K562 (cell line): Measurements from ENCODE around the gene ACCSL. TPM values are rescaled to one million over a fixed set of nuclear protein-coding genes. Genes with fewer than 3 reads are reported as not detected.

Experiments used
- ATAC-seq: fragments of 200-7000 bp; cut with Tn5 transposase; 3 replicates; pipeline ENCODE4 v1.9.1; 2020; ENCODE audit warnings: moderate library complexity
- BruUV-seq: library from RNA; stranded (reverse); fragments of 400-500 nt; replicated peaks from 2 replicates; lab custom pipeline; 2021; lab: Mats Ljungman, UMichigan
- CTCF ChIA-PET: fragments of 300-600 bp; formaldehyde crosslinking; extraction: SDS; loops from one replicate; lab custom pipeline; 2021; ENCODE audit warnings: low intra/inter-chr PET ratio; lab: Yijun Ruan, JAX
- POLR2A ChIA-PET: fragments of 300-600, 350-650 bp; sonication (Branson Sonifier 250); formaldehyde crosslinking; extraction: SDS; loops from one replicate; lab custom pipeline; 2021; ENCODE audit warnings: antibody characterized with exemption, inconsistent platforms; lab: Yijun Ruan, JAX
- DNase-seq, 4 experiments: peaks; one replicate each; pipeline versions ENCODE4 v3.0.0 to v3.0.0-alpha.2; 2011 to 2018; ENCODE audit warnings: low spot score in 3 of 4, mixed read lengths in 3 of 4; ENCODE audit errors: extremely low read depth in 1 of 4
- FAIRE-seq: peaks from 2 replicates; lab custom pipeline; 2011; peaks lifted over from hg19 to GRCh38; lab: Jason Lieb, UNC
- H2AFZ ChIP-seq: 2 replicates; pipeline ENCODE4 v1.6.0; 2011; ENCODE audit warnings: low read depth, low read length, control low read depth, inconsistent platforms
- H3K27ac ChIP-seq: fragments of 200-600 bp; 3 replicates; pipeline ENCODE4 v1.8.0; 2011; ENCODE audit warnings: low read depth, mild to moderate bottlenecking, control low read depth, inconsistent platforms, low read length, moderate library complexity, mixed read lengths; ENCODE audit errors: extremely low read depth
- H3K27me3 ChIP-seq, 2 experiments: fragments of 300-600 bp in 1 of 2; 2 replicates in 1 of 2; 3 replicates in 1 of 2; pipeline versions ENCODE4 v1.6.0 to v1.8.0; 2011; ENCODE audit warnings: inconsistent platforms in 2 of 2, low read length in 2 of 2, mild to moderate bottlenecking in 1 of 2, mixed read lengths in 1 of 2, moderate library complexity in 1 of 2; ENCODE audit not compliant: control insufficient read depth in 2 of 2, insufficient read depth in 2 of 2
- H3K36me3 ChIP-seq: fragments of 300-600 bp; 3 replicates; pipeline ENCODE4 v1.8.0; 2011; ENCODE audit warnings: mild to moderate bottlenecking, low read length, inconsistent platforms; ENCODE audit not compliant: control insufficient read depth, insufficient read depth
- H3K4me1 ChIP-seq, 2 experiments: fragments of 200-600 bp in 1 of 2; replicated peaks in 1 of 2; 2 replicates in 1 of 2; 3 replicates in 1 of 2; pipeline versions ENCODE4 v1.5.1 to v1.8.0; 2011; ENCODE audit warnings: inconsistent platforms in 2 of 2, low read length in 2 of 2, mild to moderate bottlenecking in 1 of 2, mixed read lengths in 1 of 2, moderate library complexity in 1 of 2; ENCODE audit not compliant: control insufficient read depth in 2 of 2, insufficient read depth in 2 of 2
- H3K4me2 ChIP-seq: 2 replicates; pipeline ENCODE4 v1.6.1; 2011; ENCODE audit warnings: low read length, control low read depth, inconsistent platforms, mixed read lengths; ENCODE audit not compliant: insufficient read depth
- H3K4me3 ChIP-seq: fragments of 200-600 bp; sonication (generic), shearing (Covaris generic); 2 replicates; pipeline ENCODE4 v1.5.1; 2016; ENCODE audit warnings: control low read depth, inconsistent platforms
- H3K79me2 ChIP-seq: fragments of 200-600 bp; 3 replicates; pipeline ENCODE4 v1.8.0; 2011; ENCODE audit warnings: low read length, inconsistent platforms; ENCODE audit not compliant: control insufficient read depth, insufficient read depth
- H3K9ac ChIP-seq, 2 experiments: 2 replicates each; pipeline versions ENCODE4 v1.6.0 to v1.6.1; 2011; ENCODE audit warnings: low read depth in 2 of 2, low read length in 2 of 2, control low read depth in 1 of 2, inconsistent platforms in 1 of 2, mild to moderate bottlenecking in 1 of 2, mixed read lengths in 1 of 2; ENCODE audit not compliant: insufficient read depth in 1 of 2
- H3K9me1 ChIP-seq: one replicate; pipeline ENCODE4 v1.6.0; 2011; ENCODE audit warnings: inconsistent platforms, mild to moderate bottlenecking, low read length, moderate library complexity; ENCODE audit not compliant: control insufficient read depth, insufficient read depth
- H3K9me3 ChIP-seq: replicated peaks from 2 replicates; pipeline ENCODE4 v1.5.1; 2011; ENCODE audit warnings: low read depth, low read length, inconsistent platforms; ENCODE audit not compliant: control insufficient read depth, insufficient read depth
- H4K20me1 ChIP-seq: replicated peaks from 2 replicates; pipeline ENCODE4 v1.6.1; 2011; ENCODE audit warnings: low read length, inconsistent platforms, mixed read lengths; ENCODE audit not compliant: control insufficient read depth, insufficient read depth
- ARNT ChIP-seq, 2 experiments: fragments of 450-650 bp; IDR thresholded peaks; 2 replicates each; pipeline ENCODE4 v1.6.1; 2016; ENCODE audit warnings: mild to moderate bottlenecking in 1 of 2
- BCOR ChIP-seq: fragments of 450-650 bp; IDR thresholded peaks from 2 replicates; pipeline ENCODE4 v1.6.1; 2016
- HNRNPH1 ChIP-seq: fragments of 200-400 bp; formaldehyde crosslinking; optimal IDR thresholded peaks from 2 replicates; pipeline ENCODE3; 2017; ENCODE audit warnings: low read depth, mild to moderate bottlenecking, low read length, moderate library complexity
- MAZ ChIP-seq, 2 experiments: fragments of 450-650 bp in 1 of 2; sonication (generic) in 1 of 2; formaldehyde crosslinking; IDR thresholded peaks in 1 of 2; conservative IDR thresholded peaks in 1 of 2; 2 replicates each; pipeline versions ENCODE4 v1.4.0 to v1.5.0; 2020; ENCODE audit warnings: mild to moderate bottlenecking in 1 of 2, missing genetic modification reagents in 1 of 2
- MCM7 ChIP-seq, 2 experiments: fragments of 450-650 bp; IDR thresholded peaks; 2 replicates each; pipeline ENCODE4 v1.6.1; 2016 to 2018
- RAD21 ChIP-seq, 2 experiments: fragments of 250-450 bp in 1 of 2; fragments of 450-650 bp in 1 of 2; sonication (Bioruptor Pico) in 1 of 2; formaldehyde crosslinking in 1 of 2; IDR thresholded peaks in 1 of 2; conservative IDR thresholded peaks in 1 of 2; 2 replicates each; pipeline versions ENCODE4 v1.4.0 to v1.8.0; 2020 to 2022; ENCODE audit warnings: mild to moderate bottlenecking in 2 of 2, moderate library complexity in 1 of 2
- ZBTB17 ChIP-seq: fragments of 450-650 bp; formaldehyde crosslinking; IDR thresholded peaks from 2 replicates; pipeline ENCODE4 v1.4.0; 2020; ENCODE audit warnings: mild to moderate bottlenecking
- ZFP36 ChIP-seq: fragments of 150-350 bp; IDR thresholded peaks from 2 replicates; pipeline ENCODE4 v1.6.1; 2018; ENCODE audit warnings: low read length, low read depth; ENCODE audit not compliant: partially characterized antibody
- ZNF384 ChIP-seq: IDR thresholded peaks from 2 replicates; pipeline ENCODE4 v1.6.1; 2012; ENCODE audit warnings: low read depth, low read length, improper control_type of control experiment
- WGBS: fragments of 100-300 bp; shearing (Covaris generic); methylation state at CpG from one replicate; pipeline ENCODE4 v1.1.6; 2016; ENCODE audit warnings: low coverage, mixed read lengths; ENCODE audit not compliant: insufficient coverage; ENCODE audit errors: missing lambda C conversion rate; 5-methylcytosine and 5-hydroxymethylcytosine counted together
- in situ Hi-C: fragments of 300-500 bp; cut with MboI; formaldehyde crosslinking; loops from 4 replicates; pipeline ENCODE4 v1.15.0; 2018; ENCODE audit warnings: inconsistent platforms, mixed read lengths
- intact Hi-C: fragments of 100-400 bp; cut with micrococcal nuclease; formaldehyde crosslinking; loops from 2 replicates; pipeline ENCODE4 v1.14.2; 2022
- polyA plus RNA-seq, 8 experiments: library from polyadenylated mRNA; depleted of rRNA in 4 of 8; stranded (reverse) in 5 of 8; unstranded in 3 of 8; fragments of >200 nt; fragmentation: Nextera tagmentation in 2 of 8; fragmentation: Illumina TruSeq in 1 of 8; extraction: Ambion mirVana in 2 of 8; extraction: Trizol in 1 of 8; gene quantifications; 2 replicates each; pipeline versions ENCODE4 v1.2.1 to v1.2.3, GENCODE V29; 2011 to 2014; ENCODE audit warnings: inconsistent platforms in 1 of 8, missing spikeins in 1 of 8
- total RNA-seq, 7 experiments: library from RNA; depleted of rRNA in 6 of 7; stranded (reverse); fragments of >200 nt in 6 of 7; fragmentation: Illumina TruSeq in 2 of 7; extraction: Trizol in 2 of 7; gene quantifications; 2 replicates each; pipeline versions ENCODE4 v1.2.1 to v1.2.3, GENCODE V29; 2011 to 2021; ENCODE audit warnings: low replicate concordance in 1 of 7
- TF ChIP-seq, protein P1 (sequence below): fragments of 250-450 bp; sonication (Bioruptor Pico); IDR thresholded peaks from 2 replicates; pipeline ENCODE4 v1.5.0; 2021; ENCODE audit warnings: mild to moderate bottlenecking, moderate library complexity
- TF ChIP-seq, protein P2 (sequence below): conservative IDR thresholded peaks from 2 replicates; pipeline ENCODE4 v1.6.1; 2011; ENCODE audit warnings: low read depth, mild to moderate bottlenecking, low read length; ENCODE audit not compliant: control insufficient read depth
- TF ChIP-seq, protein P3 (sequence below): sonication (generic); formaldehyde crosslinking; IDR thresholded peaks from 2 replicates; pipeline ENCODE4 v1.8.1; 2023; ENCODE audit warnings: mild to moderate bottlenecking, missing genetic modification reagents, moderate library complexity

Gene ACCSL
- total and polyA plus RNA-seq, 9 of the 15 experiments (the other 6 are each of a cell fraction or from before 2014, with no cell fraction given) = not detected

DNA sequence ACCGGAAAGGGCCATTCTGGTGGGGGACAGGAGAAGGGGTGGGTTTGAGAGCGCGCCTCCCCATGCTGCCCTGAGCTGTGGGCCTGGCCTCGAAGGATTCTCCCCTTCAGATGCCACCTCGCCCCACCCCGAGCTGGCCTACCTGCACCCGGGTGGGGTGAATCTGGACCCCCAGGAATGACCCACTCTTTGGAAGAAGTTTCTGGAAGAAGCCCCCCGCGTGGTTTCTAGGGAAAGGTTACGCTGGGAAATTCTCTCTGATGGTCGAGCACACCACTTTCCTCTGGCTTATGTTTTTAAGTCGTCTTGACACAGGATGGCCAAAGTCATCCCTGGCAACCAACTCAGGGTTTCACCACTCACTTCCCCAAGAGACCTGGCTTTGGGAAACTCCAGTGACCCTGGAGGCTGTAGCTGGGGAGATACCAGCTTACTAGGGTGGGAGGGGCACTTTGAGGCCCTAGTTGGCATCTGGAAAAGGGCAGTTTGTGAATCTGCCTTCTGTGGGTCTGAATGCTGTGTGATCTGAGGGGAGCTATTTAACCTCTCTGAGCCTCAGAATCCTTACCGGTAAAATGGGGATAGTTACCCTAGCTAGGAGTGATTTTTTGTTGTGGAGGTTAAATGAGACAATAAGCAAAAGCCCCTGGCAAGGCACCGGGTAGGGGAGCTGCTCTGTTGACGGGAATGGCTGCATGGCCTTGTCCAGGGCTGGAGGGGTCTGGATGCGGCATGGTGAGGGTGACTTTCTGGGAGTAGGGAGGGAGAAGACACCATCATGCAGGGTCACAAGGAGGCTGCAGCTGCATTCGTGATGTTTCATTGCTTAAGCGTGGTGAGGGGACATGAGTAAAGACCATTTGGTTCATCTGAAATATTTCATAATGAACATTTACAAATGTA is 45.3 kb upstream of the ACCSL start:
- Histone ChIP-seq H3K9ac (no peak overlapping the region), H3K79me2 (no peaks in the 10 kb centered on the region), H3K36me3 (no peaks in the 10 kb centered on the region), H3K27me3 (peaks cover 16 to 56% of the 10 kb centered on the region in 2 experiments), H2AFZ (no peak overlapping the region), H3K4me2 (no peak overlapping the region), H3K4me1 (peaks cover 0 to 4% of the 10 kb centered on the region in 2 experiments; a peak in 1 of 5 replicates), H3K4me3 (no peak overlapping the region), H4K20me1 (no peaks in the 10 kb centered on the region; the same call in 1 of the 2 replicates), H3K9me3 (no peaks in the 10 kb centered on the region; the same call in 1 of the 2 replicates), H3K9me1 (peaks cover 3% of the 10 kb centered on the region)
- CTCF ChIA-PET = interaction anchor here (0.6 kb wide), 1 partner anchor 635 kb away, joined by 3 read pairs; no protein-coding TSS in a partner anchor
- POLR2A ChIA-PET = interaction anchor here (0.6 to 0.7 kb wide), 2 partner anchors 13 to 14 kb away, joined by 3 to 4 read pairs; no protein-coding TSS in a partner anchor
- intact Hi-C loops = no loop called here
- DNase-seq = no peak
- ATAC-seq = no peak
- FAIRE-seq = no peak
- no TSS peak for BruUV-seq
- WGBS = 3% methylated on average over 17 of the region's 18 CpGs
- TF ChIP-seq BCOR (0 out of 2 replicates have a peak, but pooled peaks have one; percentile 18), MCM7 (IDR thresholded peaks at IDR 0.05) (no peak), HNRNPH1 (no peak), MAZ (CRISPR knock-in tag; conservative IDR thresholded peaks at IDR 0.05 in 1 of 2, IDR thresholded peaks at IDR 0.05 in 1 of 2) (no peak), ZBTB17 (CRISPR knock-in tag) (no peak), ARNT (IDR thresholded peaks at IDR 0.05) (no peak), ZFP36 (peak; percentile 68), RAD21 (CRISPR knock-in tag; conservative IDR thresholded peaks at IDR 0.05 in 1 of 2, IDR thresholded peaks at IDR 0.05 in 1 of 2) (no peak), ZNF384 (no peak)
- TF ChIP-seq, protein P1, sequence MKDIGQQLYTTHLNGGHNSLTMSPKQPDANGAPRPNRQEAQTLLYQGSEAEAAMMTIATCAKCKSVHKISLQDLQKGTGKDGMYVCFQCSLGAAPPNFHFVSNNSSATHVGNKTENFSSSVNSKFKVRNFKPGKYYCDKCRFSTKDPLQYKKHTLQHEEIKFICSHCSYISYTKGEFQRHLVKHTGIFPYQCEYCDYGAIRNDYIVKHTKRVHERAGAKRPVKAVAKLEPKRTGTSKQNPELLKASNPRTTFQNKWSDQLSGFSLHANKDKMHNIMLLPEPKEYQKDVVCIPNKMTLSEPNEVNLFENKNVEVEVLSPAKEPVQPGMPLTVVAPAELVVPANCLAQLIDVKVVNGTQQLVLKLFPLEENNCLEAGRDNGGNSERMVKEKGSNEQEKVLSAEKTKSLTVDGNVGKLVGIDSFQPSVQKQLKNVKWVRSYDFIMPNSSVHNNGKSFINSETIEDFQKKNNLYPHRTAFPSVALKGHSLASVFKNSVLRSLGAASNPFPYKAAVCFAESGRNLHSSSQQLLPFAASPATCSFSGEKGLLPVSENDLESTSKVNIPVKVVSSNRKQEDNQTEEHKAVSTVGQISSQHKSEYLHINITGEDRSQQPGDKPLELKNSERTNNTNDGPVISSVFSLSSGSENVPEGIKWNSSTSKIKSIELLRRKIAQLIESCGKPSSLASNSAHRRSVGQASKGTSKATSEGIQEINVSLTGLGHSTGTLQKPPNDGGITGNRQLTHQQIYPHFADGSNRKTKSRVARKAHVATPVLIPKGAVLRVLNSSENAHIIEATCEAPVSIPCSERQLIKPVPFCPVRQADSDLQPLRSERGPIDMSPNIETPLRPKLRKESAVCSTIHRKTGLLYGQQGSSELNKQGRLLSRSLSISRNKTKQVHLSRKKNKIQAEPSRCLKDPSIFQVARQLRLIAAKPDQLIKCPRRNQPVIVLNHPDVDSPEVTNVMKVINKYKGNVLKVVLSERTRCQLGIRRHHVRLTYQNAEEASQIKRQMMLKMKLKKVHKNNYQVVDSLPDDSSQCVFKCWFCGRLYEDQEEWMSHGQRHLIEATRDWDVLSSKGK (CRISPR knock-in tag) = no peak
- TF ChIP-seq, protein P2, sequence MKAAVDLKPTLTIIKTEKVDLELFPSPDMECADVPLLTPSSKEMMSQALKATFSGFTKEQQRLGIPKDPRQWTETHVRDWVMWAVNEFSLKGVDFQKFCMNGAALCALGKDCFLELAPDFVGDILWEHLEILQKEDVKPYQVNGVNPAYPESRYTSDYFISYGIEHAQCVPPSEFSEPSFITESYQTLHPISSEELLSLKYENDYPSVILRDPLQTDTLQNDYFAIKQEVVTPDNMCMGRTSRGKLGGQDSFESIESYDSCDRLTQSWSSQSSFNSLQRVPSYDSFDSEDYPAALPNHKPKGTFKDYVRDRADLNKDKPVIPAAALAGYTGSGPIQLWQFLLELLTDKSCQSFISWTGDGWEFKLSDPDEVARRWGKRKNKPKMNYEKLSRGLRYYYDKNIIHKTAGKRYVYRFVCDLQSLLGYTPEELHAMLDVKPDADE = no peak
- TF ChIP-seq, protein P3, sequence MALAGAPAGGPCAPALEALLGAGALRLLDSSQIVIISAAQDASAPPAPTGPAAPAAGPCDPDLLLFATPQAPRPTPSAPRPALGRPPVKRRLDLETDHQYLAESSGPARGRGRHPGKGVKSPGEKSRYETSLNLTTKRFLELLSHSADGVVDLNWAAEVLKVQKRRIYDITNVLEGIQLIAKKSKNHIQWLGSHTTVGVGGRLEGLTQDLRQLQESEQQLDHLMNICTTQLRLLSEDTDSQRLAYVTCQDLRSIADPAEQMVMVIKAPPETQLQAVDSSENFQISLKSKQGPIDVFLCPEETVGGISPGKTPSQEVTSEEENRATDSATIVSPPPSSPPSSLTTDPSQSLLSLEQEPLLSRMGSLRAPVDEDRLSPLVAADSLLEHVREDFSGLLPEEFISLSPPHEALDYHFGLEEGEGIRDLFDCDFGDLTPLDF (CRISPR knock-in tag) = no peak
- TF ChIP-seq, all 486 proteins: peak for 2
- in situ Hi-C loops = no loop called here
- H3K27ac ChIP-seq = no peak overlapping the region
